ENCODE results near the gene CEP104. TPM values are rescaled to one million over a fixed set of nuclear protein-coding genes. Genes with fewer than 3 reads are reported as not detected.
"Not testable (repeated sequence)": the region's sequence is repeated elsewhere in the genome, so short reads cannot be mapped to it uniquely, and the experiment has no call there.

CEP104 gene
- total RNA-seq, 1 donor from 2014 or later, result 40.3 TPM

DNA sequence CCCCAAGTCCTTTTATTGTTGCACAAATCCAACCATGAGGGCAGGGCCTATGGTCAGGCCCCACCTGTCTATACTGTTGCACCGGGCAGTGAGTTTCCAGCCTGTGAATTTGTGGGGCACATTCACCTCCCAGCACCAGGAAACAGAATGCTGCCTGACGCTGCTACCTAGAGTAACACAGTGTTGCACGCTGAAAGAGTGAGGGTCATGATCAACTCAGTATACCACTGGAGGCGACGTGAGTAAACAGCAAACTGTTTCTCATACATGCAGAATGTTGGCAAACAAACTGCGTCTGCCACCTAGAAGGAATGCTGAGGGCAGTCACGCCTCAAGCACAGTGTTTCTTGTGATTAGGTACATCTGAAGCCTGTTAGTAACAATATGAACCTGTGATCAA lies 47.3 kb downstream of the CEP104 start:
- Mint-ChIP-seq H3K27ac (ENCODE audit: unreplicated experiment) (no peak overlapping the region), H3K27me3 (ENCODE audit: unreplicated experiment) (peaks cover 6% of the 10 kb centered on the region), H3K4me1 (ENCODE audit: unreplicated experiment) (no peaks in the 10 kb centered on the region), H3K4me3 (ENCODE audit: unreplicated experiment) (no peak overlapping the region), H3K9me3 (ENCODE audit: unreplicated experiment) (peaks cover 8% of the 10 kb centered on the region), H3K36me3 (ENCODE audit: low read depth, unreplicated experiment) (peaks cover 16% of the 10 kb centered on the region)
- TF ChIP-seq, protein P1, sequence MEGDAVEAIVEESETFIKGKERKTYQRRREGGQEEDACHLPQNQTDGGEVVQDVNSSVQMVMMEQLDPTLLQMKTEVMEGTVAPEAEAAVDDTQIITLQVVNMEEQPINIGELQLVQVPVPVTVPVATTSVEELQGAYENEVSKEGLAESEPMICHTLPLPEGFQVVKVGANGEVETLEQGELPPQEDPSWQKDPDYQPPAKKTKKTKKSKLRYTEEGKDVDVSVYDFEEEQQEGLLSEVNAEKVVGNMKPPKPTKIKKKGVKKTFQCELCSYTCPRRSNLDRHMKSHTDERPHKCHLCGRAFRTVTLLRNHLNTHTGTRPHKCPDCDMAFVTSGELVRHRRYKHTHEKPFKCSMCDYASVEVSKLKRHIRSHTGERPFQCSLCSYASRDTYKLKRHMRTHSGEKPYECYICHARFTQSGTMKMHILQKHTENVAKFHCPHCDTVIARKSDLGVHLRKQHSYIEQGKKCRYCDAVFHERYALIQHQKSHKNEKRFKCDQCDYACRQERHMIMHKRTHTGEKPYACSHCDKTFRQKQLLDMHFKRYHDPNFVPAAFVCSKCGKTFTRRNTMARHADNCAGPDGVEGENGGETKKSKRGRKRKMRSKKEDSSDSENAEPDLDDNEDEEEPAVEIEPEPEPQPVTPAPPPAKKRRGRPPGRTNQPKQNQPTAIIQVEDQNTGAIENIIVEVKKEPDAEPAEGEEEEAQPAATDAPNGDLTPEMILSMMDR (IDR thresholded peaks at IDR 0.05; ENCODE audit: unreplicated experiment), result no peak
- DNase-seq (ENCODE audit: low spot score), result no peak

DNA sequence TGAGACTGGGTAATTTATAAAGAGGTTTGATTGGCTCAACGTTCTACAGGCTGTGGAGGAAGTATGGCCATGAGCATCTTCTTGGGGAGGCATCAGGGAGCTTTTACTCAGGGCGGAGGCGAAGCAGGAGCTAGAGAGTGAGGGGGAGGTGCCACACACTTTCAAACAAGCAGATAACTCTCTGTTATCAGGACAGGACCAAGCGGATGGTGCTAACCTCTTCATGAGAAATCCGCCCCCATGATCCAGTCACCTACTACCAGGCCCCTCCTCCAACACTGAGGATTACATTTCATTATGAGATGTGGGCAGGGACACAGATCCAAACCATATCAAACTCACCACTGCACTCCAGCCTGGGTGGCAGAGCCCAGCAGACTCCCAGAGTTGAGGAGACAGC lies 49.2 kb downstream of the CEP104 start:
- no peaks in the 10 kb centered on the region for H3K4me1 Mint-ChIP-seq (ENCODE audit: unreplicated experiment)
- H3K4me3 Mint-ChIP-seq (ENCODE audit: unreplicated experiment), result no peak overlapping the region
- H3K36me3 Mint-ChIP-seq (ENCODE audit: low read depth, unreplicated experiment), result peaks cover 7% of the 10 kb centered on the region
- H3K27me3 Mint-ChIP-seq (ENCODE audit: unreplicated experiment), result peaks cover 4% of the 10 kb centered on the region
- DNase-seq (ENCODE audit: low spot score), result no peak
- no peak overlapping the region for H3K27ac Mint-ChIP-seq (ENCODE audit: unreplicated experiment)
- H3K9me3 Mint-ChIP-seq (ENCODE audit: unreplicated experiment), result peaks cover 8% of the 10 kb centered on the region
- TF ChIP-seq, protein P1 (IDR thresholded peaks at IDR 0.05; ENCODE audit: unreplicated experiment), result no peak

DNA sequence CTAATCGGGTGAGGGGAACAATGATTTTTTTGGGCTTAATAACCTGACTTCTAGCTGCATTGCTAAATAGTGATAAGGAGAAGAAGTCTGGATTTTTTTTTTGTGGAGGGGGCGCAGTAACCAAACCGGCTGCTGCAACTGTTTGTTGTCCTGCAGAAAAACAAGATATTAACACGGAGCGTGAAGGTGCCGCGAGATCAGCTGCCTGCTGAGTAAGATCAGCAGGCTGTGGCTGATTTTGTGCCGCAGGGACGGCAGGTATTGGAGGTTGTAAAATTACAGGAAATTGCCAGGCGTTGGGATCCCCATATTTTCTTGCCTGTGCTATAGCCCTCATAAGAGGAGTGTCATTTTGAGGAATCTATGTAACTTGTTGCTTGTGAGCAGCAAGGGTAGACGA lies 52.0 kb downstream of the CEP104 start:
- no peak overlapping the region for H3K27ac Mint-ChIP-seq (ENCODE audit: unreplicated experiment)
- no peaks in the 10 kb centered on the region for H3K4me1 Mint-ChIP-seq (ENCODE audit: unreplicated experiment)
- H3K4me3 Mint-ChIP-seq (ENCODE audit: unreplicated experiment), result no peak overlapping the region
- H3K9me3 Mint-ChIP-seq (ENCODE audit: unreplicated experiment), result peaks cover 8% of the 10 kb centered on the region
- TF ChIP-seq, protein P1 (IDR thresholded peaks at IDR 0.05; ENCODE audit: unreplicated experiment), result no peak
- peaks cover 5% of the 10 kb centered on the region for H3K36me3 Mint-ChIP-seq (ENCODE audit: low read depth, unreplicated experiment)
- no peak for DNase-seq (ENCODE audit: low spot score)
- H3K27me3 Mint-ChIP-seq (ENCODE audit: unreplicated experiment), result peaks cover 7% of the 10 kb centered on the region

DNA sequence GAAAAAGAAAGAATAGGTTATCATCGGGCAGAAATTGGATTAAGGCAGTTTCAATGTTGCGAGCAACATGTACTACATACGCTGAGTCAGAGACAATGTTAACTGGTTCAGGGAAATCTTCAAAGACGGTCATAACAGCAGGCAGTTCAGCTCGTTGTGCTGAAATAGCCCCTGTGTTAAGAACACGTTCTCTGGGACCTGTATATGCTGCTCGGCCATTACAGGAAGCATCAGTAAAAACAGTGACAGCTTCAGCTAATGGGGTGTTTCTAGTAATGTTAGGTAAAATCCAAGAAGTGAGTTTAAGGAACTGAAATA lies 52.4 kb downstream of the CEP104 start:
- not testable (repeated sequence) for H3K36me3 Mint-ChIP-seq (ENCODE audit: low read depth, unreplicated experiment); H3K4me3 Mint-ChIP-seq (ENCODE audit: unreplicated experiment); H3K4me1 Mint-ChIP-seq (ENCODE audit: unreplicated experiment); H3K27me3 Mint-ChIP-seq (ENCODE audit: unreplicated experiment); H3K27ac Mint-ChIP-seq (ENCODE audit: unreplicated experiment); DNase-seq (ENCODE audit: low spot score); H3K9me3 Mint-ChIP-seq (ENCODE audit: unreplicated experiment)

DNA sequence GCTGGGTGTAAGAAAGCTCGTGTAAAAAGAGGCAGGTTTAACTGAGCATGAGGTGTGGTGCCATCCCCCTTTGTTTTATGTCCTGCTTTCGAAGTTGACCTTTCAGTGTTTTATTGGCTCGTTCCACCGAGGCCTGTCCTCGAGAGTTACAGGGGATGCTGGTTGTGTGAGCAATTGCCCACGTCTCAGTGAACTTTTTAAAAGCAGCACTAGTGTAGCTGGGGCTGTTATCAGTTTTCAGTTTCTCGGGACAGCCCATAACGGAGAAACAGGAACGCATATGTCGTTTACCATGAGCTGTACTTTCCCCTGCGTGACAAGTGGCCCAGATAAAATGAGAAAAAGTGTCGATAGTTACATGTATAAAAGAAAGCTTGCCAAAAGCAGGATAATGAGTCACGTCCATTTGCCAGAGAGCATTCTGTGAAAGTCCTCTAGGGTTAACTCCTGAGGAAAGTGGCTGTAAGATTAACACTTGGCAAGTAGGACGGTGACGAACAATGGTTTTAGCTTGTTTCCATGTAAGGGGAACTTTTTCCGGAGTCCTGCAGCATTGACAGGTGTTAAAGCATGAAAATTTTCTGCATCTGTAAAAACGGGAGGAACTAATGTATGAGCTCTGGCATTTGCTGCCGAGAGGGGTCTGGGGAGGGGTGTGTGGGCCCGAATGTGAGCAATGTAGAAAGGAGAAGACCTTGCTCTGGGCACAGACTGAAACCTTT lies 52.9 kb downstream of the CEP104 start:
- Mint-ChIP-seq H3K4me3 (ENCODE audit: unreplicated experiment) (no peak overlapping the region), H3K4me1 (ENCODE audit: unreplicated experiment) (no peaks in the 10 kb centered on the region), H3K27ac (ENCODE audit: unreplicated experiment) (no peak overlapping the region), H3K36me3 (ENCODE audit: low read depth, unreplicated experiment) (peaks cover 4% of the 10 kb centered on the region), H3K27me3 (ENCODE audit: unreplicated experiment) (peaks cover 9% of the 10 kb centered on the region), H3K9me3 (ENCODE audit: unreplicated experiment) (peaks cover 8% of the 10 kb centered on the region)
- TF ChIP-seq, protein P1 (IDR thresholded peaks at IDR 0.05; ENCODE audit: unreplicated experiment), result no peak
- no peak for DNase-seq (ENCODE audit: low spot score)

DNA sequence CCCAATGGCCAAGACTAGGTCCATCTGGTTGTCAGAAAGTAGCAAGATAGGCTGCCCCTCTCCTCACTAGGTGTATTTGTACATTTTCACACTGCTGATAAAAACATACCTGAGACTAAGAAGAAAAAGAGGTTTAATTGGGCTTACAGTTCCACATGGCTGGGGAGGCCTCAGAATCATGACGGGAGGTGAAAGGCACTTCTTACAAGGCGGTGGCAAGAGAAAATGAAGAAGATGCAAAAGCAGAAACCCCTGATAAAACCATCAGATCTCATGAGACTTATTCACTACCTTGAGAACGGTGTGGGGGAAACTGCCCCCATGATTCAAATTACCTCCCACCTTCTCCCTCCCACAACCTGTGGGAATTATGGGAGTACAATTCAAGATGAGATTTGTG lies 56.2 kb downstream of the CEP104 start:
- not testable (repeated sequence) for H3K27me3 Mint-ChIP-seq (ENCODE audit: unreplicated experiment); DNase-seq (ENCODE audit: low spot score); H3K4me3 Mint-ChIP-seq (ENCODE audit: unreplicated experiment); H3K27ac Mint-ChIP-seq (ENCODE audit: unreplicated experiment); H3K9me3 Mint-ChIP-seq (ENCODE audit: unreplicated experiment); H3K4me1 Mint-ChIP-seq (ENCODE audit: unreplicated experiment); H3K36me3 Mint-ChIP-seq (ENCODE audit: low read depth, unreplicated experiment)

Measured in endothelial cell (in vitro differentiated cells).